HFFc6 (cell line): ENCODE data around the gene UFSP2. TPM values are rescaled to one million over a fixed set of nuclear protein-coding genes. Genes with fewer than 3 reads are reported as not detected.

ENCODE experiments used
- DNase-seq: peaks from one replicate; pipeline ENCODE4 v3.0.0-alpha.2; 2018
- H3K27ac Mint-ChIP-seq: 2 replicates; pipeline ENCODE4 v1.8.0; 2020; ENCODE audit warnings: mild to moderate bottlenecking, mixed read lengths
- H3K27me3 Mint-ChIP-seq: 2 replicates; pipeline ENCODE4 v1.8.0; 2021; ENCODE audit warnings: mild to moderate bottlenecking, moderate library complexity, mixed read lengths; ENCODE audit not compliant: insufficient read depth
- H3K36me3 Mint-ChIP-seq: 2 replicates; pipeline ENCODE4 v1.8.0; 2021; ENCODE audit warnings: low read depth, mixed read lengths
- H3K4me1 Mint-ChIP-seq: 2 replicates; pipeline ENCODE4 v1.8.0; 2020; ENCODE audit warnings: low read depth, mixed read lengths
- H3K4me3 Mint-ChIP-seq: 2 replicates; pipeline ENCODE4 v1.8.0; 2020; ENCODE audit warnings: mild to moderate bottlenecking, moderate library complexity, mixed read lengths
- H3K9me3 Mint-ChIP-seq: 2 replicates; pipeline ENCODE4 v1.8.0; 2020; ENCODE audit warnings: mild to moderate bottlenecking, mixed read lengths
- CTCF ChIP-seq: fragments of 200-600 bp; sonication (generic); IDR thresholded peaks from 2 replicates; pipeline ENCODE4 v1.5.0; 2021; ENCODE audit warnings: antibody characterized with exemption, mild to moderate bottlenecking
- total RNA-seq, 6 experiments: library from RNA; stranded (reverse); fragmentation: NEBNext Ultra II Directional; extraction: Animal tissue kit (Norgen Biotek cat#: 25700); gene quantifications; 2 replicates in 1 of 6; 3 replicates in 5 of 6; pipeline ENCODE4 v1.2.3, GENCODE V29; 2021

The UFSP2 gene
- total RNA-seq, 6 experiments from 2014 or later, result 23.1 to 35.6 (median 32.5) TPM

DNA sequence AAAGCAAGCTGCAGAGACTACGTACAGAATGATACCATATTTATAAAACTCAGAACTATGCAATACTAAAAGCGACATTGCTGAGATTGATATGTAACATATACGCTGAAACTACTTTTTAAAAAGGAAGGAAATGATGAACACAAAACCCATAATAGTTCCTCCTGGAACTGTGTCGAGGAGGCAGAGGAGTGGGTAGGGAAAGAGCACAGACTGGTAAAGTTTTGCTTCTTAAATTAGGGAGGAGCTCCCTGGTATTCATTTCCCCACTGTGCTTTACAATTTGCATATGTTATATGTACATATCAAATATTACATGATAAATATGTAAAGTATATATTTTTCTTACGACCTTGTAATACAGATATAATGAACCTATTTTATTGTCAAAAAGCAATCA, 13.9 kb downstream of the UFSP2 start:
- Mint-ChIP-seq H3K4me3 (no peak overlapping the region), H3K36me3 (peaks cover 25% of the 10 kb centered on the region), H3K9me3 (no peaks in the 10 kb centered on the region), H3K27me3 (no peaks in the 10 kb centered on the region), H3K4me1 (peaks cover 10% of the 10 kb centered on the region), H3K27ac (no peak overlapping the region)
- no peak for DNase-seq
- no peak for TF ChIP-seq CTCF

GRCh38 chr4:185408432-185408831, 17.3 kb downstream of the UFSP2 start:
- Mint-ChIP-seq H3K9me3 (no peaks in the 10 kb centered on the region), H3K4me3 (no peak overlapping the region), H3K4me1 (peaks cover 6% of the 10 kb centered on the region), H3K36me3 (peaks cover 22% of the 10 kb centered on the region), H3K27ac (no peak overlapping the region), H3K27me3 (no peaks in the 10 kb centered on the region)
- TF ChIP-seq CTCF, result no peak
- no peak for DNase-seq

GRCh38 chr4:185405296-185405999, 20.3 kb downstream of the UFSP2 start:
- H3K36me3 Mint-ChIP-seq, result peaks cover 11% of the 10 kb centered on the region
- TF ChIP-seq CTCF, result no peak
- H3K4me1 Mint-ChIP-seq, result no peaks in the 10 kb centered on the region

GRCh38 chr4:185404031-185404430, 21.7 kb downstream of the UFSP2 start:
- H3K9me3 Mint-ChIP-seq, result no peaks in the 10 kb centered on the region
- no peak overlapping the region for H3K4me3 Mint-ChIP-seq
- no peak for TF ChIP-seq CTCF
- peaks cover 9% of the 10 kb centered on the region for H3K36me3 Mint-ChIP-seq
- H3K4me1 Mint-ChIP-seq, result peaks cover 3% of the 10 kb centered on the region; the same call in 1 of the 2 replicates
- H3K27ac Mint-ChIP-seq, result no peak overlapping the region
- no peaks in the 10 kb centered on the region for H3K27me3 Mint-ChIP-seq
- DNase-seq, result no peak

More at GRCh38 chr4:185405296-185405999, 20.3 kb downstream of the UFSP2 start:
- DNase-seq, result no peak
- Mint-ChIP-seq H3K27me3 (no peaks in the 10 kb centered on the region), H3K9me3 (no peaks in the 10 kb centered on the region), H3K4me3 (no peak overlapping the region), H3K27ac (no peak overlapping the region)

- TF ChIP-seq CTCF, result no peak
- H3K36me3 Mint-ChIP-seq, result peaks cover 5% of the 10 kb centered on the region
- H3K4me1 Mint-ChIP-seq, result peaks cover 29% of the 10 kb centered on the region
- DNase-seq, result no peak
- H3K27ac Mint-ChIP-seq, result no peak overlapping the region
- no peaks in the 10 kb centered on the region for H3K9me3 Mint-ChIP-seq
- no peak overlapping the region for H3K4me3 Mint-ChIP-seq
- peaks cover 2% of the 10 kb centered on the region for H3K27me3 Mint-ChIP-seq
These were observed 26.3 kb downstream of the UFSP2 start for GRCh38 chr4:185399466-185399865.
